DMS114 treated with DMSO at 0.1 percent for 48 hours (cell line): ENCODE data around the gene PACS1.
"Not testable (repeated sequence)": the region's sequence is repeated elsewhere in the genome, so short reads cannot be mapped to it uniquely, and the experiment has no call there.

Experiments
- DNase-seq: peaks from one replicate; lab custom pipeline; 2025; ENCODE audit not compliant: unreplicated experiment; lab: John Stamatoyannopoulos, UW

The PACS1 gene

DNA sequence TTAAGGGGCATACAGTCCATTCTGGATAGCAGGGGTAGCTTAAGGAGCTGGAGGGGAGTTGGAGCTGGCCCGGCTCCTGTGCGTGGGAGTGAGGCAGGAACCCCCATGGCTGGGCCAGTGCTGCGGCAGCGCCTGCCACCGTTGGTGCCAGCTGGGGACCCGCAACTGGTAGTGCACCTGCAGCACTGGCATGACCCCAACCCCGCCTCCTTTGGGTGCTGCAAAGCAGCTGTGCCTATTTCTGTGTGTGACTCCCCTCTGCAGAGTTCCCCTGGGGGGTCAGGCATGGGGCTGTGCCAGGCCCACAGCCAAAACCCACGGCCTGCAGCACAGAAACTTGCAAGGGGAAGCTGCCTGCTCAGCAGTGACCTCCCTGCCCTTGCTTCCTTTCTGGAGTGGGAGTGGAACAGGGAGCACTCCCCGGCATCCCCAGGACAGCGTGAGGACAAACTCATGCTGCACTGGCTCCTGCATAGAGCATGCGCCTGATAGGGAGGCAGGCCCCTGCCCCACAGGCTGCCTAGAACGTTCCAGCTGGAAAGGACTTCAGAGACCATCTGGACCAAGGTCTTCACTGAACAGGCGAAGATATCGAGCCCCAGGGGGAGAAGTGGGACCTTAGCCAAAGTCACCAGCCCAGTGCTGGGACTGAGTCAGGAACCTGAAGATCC lies 172.2 kb downstream of the PACS1 start:
- DNase-seq: no peak

DNA sequence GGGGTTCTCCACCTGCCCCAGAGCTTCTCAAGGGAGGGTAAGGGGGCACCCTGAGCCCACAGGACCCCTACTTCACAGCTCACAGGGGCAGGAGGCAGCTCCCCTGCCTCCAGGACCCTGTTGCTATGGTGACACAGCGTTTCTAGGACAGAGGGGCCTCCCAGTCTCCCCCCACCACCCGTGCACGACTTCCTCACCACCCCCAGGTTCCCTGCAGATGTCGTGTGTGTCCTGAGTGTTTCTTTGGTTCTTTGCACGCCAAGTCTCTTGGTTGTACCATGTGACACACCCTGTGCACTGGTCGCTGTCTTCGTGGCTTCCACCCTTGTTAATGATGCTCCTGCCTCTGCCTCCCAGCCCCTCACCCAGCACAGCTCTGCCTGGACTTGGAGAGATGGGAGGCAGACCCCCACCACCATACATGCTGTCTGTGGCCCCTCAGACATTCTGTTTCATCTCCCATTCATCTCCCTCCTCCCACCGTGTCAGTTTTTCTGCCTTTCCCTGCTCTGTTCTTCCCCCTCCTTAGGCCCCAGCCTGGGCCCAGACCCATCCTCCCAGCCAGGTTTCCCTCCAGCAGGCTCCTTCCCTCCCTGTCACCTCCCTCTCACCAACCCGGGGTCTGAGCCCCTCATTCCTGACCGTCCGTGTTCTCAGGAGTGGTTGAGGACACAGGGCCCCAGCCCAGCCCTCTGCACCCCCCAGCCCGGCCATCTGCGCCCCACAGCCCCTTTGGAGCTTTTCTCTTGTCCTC lies 173.9 kb downstream of the PACS1 start:
- DNase-seq: no peak

DNA sequence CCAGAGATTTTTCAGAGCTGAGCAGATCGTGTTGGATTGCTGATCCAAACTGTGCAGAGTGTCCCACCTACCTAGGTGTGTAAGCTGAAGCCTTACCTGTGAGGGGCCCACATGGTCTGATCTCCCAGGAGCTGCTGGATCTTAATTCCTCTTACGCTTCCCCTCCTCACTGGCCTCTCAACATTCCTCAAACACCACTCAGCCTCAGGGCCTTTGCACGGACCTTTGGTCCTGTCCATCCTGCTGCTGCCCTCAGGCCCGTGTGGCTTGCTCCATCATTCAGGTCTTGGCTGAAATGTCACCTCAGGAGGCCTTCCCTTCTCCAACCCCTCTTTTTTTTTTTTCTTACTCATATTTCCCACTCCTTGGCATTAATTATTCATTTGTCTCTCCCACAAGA lies 177.2 kb downstream of the PACS1 start:
- no peak for DNase-seq

DNA sequence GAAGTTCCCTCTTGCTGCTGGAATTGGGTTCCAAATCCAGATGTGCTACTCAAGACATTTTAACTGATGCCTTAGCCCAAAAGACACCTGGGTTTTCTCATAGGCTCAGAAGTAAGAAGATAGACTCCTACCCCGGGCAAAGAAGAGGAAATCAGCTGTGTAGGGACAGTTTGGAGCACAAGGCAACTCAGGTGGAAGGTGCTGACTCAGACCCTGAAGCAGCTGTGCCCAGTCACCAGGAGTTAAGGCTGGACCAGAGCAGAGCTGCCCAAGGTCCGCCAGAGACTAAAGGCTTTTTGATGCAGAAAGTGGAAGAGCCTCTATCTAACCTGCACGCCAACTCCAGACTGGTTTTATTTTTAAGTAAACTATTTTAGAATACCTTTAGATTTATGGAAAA lies 177.7 kb downstream of the PACS1 start:
- DNase-seq: no peak

DNA sequence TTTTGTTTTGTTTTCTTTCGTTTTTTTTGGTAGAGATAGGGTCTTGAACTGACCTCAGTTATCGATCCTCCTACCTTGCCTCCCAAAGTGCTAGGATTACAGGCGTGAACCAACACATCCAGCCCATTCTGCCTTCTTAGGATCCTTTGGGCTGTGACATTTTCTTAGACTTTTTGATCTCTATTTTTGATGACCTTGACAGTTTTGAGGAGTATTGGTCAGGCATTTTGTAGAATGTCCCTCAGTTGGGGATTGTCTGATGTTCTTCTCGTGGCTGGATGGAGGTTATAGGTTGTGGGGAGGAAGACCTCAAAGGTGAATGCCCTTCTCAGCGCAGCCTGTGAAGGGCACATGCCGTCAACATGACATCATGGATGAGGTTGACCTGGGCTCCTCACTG lies 178.8 kb downstream of the PACS1 start:
- DNase-seq: no peak

DNA sequence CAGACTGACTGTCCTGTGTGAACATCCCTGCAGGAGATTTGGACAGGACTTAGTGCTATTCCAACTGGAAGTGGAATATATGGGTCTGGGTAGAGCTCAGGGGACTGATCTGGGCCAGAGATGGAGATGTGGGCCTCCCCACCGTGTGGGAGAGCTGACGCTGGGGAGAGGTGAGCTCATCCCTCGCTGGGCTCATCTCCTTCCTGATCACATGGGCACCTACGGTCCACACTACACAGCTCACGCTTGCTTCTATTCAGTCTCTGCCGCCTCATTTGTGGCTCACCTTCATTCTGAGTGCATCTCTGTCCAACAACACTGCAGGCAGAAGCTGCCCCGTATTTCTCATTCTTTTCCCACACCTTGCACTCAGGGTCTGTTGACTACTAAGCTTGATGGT lies 181.7 kb downstream of the PACS1 start:
- no peak for DNase-seq

DNA sequence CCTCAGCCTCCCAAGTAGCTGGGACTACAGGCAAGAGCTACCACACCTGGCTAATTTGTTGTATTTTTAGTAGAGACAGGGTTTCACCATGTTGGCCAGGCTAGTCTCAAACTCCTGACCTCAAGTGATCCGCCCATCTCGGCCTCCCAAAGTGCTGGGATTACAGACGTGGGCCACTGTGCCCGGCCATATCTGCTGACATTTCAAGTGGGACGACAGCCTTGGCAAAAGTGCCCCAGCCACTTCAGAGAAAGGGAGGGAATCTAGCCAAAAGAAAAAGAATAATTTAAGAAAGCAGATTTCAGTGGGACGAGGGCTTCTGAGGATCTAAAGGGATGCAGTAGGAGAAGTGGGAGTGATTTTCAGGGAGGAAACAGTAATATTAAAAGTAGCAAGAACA lies 183.0 kb downstream of the PACS1 start:
- not testable (repeated sequence) for DNase-seq

DNA sequence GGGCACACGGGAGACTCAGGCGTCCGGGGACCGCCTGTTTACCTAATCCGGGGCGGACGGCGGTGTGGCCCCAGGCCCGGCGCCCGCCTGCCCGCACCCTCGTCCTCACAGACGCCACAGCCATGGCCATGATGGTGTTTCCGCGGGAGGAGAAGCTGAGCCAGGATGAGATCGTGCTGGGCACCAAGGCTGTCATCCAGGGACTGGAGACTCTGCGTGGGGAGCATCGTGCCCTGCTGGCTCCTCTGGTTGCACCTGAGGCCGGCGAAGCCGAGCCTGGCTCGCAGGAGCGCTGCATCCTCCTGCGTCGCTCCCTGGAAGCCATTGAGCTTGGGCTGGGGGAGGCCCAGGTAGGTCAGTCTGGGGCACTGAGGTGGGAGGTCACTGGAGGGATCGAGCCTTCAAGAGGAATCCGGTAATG lies 188.4 kb downstream of the PACS1 start:
- no peak for DNase-seq

DNA sequence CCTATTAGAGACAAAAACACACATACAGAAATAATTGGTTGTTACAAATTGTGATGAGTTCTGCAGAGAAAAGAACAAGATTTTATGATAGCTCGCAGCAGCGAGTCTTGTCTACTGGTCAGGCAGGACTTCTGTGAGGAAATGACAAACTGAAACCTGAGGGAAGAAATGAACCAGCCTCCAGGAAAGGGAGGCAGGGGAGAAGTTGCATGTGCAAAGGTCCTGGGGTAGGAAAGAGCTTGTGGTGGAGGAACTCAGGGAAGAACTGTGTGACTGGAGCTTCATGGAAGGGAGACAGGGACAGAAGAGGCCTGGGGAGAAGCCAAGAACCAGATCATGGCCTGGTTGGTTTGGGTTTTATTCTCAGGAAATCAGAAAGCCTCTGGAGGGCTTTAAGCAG lies 189.2 kb downstream of the PACS1 start:
- no peak for DNase-seq

DNA sequence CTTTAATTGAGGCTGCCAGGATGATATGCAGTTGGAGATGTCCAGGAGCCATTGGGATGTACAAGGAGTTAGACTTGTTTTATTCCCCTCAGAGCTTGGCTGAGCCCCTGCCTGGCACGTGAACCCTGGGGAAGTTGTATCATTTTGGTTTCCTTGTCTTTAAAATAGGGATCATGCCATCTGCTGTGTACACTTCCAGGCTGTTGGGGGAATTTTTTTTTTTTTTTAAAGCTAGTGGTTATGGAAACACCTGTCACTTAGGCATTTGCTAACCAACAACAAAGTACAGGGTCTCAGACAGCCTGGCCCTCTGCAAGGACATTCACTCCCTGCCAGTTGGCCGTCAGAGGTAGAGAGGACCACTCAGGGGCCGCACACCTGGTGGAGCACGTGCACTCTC lies 189.9 kb downstream of the PACS1 start:
- no peak for DNase-seq

DNA sequence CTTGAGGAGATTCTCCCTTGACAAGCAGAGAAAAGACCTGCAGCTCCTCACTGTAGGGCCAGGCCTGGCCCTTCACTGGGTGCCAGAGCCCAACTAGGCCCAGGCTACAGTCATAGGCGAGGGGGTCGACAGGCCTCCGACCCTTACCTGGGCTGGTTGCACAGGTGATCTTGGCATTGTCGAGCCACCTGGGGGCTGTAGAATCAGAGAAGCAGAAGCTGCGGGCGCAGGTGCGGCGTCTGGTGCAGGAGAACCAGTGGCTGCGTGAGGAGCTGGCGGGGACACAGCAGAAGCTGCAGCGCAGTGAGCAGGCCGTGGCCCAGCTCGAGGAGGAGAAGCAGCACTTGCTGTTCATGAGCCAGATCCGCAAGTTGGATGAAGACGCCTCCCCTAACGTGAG lies 191.5 kb downstream of the PACS1 start:
- no peak for DNase-seq

DNA sequence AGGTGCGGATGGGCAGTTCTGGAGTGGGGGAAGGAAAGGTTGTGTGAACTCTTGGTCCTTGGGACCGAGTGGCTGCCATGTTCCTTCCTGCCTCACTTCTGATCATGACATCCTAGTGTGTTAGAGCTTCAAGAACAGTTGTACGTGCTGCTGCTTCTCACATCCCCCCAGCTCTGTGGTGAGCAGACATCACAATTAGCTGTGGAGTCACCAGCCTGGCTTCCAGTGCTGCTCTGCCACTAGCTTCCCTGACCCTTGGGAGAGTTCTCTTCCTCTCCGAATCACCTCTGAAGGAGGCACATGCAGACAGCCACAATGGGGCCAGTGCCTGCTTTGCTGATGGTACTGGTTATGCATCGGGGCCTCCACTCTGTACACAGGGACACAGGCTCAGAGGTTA lies 192.1 kb downstream of the PACS1 start:
- no peak for DNase-seq

DNA sequence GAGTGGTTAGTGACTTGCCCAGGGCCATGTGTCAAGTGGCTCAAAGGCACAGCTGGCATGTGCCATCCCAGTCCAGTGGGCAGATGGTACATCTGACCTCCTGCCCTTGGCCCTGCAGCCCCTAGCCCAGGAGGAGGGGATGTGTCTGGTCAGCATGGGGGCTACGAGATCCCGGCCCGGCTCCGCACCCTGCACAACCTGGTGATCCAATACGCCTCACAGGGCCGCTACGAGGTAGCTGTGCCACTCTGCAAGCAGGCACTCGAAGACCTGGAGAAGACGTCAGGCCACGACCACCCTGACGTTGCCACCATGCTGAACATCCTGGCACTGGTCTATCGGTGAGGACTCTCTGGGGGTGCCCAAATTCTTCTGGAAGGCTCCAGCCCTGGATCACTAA lies 192.6 kb downstream of the PACS1 start:
- no peak for DNase-seq

DNA sequence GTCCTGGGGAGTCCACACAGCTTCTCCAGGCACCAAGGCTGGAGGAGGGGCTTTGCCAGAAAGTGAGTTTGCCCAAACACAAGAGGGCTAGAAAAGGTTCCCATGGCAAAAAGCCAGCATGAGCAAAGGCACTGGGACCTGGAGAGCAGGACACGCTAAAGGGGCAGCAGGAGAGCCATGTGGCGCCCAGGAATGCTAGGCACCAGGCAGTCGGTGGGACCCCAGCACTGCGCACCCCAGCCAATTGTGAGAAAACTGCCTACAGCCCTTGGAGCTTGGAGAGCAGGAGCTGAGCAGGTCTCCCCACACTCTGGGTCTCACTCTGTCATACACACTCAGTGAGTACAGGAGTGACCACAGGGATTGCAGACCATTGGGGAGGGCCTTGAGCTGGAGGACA lies 193.2 kb downstream of the PACS1 start:
- no peak for DNase-seq

DNA sequence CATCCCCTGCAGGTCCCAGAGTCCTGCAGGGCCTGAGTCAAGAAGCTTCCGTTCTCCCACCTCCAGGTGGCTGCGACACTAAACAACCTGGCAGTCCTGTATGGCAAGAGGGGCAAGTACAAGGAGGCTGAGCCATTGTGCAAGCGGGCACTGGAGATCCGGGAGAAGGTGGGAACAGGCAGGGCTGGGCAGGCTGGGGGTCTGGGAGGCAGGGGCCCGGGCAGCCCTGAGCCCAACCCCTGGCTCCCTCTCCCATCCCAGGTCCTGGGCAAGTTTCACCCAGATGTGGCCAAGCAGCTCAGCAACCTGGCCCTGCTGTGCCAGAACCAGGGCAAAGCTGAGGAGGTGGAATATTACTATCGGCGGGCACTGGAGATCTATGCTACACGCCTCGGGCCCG lies 193.7 kb downstream of the PACS1 start:
- DNase-seq: no peak

DNA sequence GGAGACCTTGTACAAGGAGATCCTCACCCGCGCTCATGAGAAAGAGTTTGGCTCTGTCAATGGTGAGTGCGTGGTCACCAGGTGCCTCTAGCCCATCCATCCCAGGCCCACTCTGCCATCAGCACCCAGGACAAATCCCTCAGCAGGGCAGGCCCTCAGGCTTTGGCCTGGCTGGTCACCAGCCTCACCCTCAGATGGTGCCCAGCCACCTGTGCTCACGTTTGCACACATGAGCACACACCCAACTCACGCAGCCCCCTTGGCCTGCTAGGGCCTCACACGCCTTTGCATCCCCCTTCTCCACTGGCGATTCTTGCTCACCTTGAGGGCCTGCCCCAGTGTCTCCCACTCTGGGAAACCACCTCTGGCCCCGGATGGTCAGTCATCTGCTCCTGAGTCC lies 194.3 kb downstream of the PACS1 start:
- DNase-seq: no peak

DNA sequence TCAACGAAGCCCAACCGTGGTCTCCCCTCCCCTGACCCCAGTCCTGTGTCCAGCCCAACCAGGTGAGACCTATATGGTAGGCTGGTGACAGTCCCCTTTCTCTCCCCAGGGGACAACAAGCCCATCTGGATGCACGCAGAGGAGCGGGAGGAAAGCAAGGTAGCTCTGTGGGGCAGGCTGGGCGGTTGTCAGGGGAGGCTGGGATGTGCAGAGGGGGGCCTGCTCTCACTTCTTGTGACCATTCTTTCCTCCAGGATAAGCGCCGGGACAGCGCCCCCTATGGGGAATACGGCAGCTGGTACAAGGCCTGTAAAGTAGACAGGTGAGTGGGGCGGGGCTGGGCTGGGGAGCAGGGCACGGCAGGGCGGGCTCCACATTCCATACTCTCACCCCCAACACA lies 194.8 kb downstream of the PACS1 start:
- no peak for DNase-seq

DNA sequence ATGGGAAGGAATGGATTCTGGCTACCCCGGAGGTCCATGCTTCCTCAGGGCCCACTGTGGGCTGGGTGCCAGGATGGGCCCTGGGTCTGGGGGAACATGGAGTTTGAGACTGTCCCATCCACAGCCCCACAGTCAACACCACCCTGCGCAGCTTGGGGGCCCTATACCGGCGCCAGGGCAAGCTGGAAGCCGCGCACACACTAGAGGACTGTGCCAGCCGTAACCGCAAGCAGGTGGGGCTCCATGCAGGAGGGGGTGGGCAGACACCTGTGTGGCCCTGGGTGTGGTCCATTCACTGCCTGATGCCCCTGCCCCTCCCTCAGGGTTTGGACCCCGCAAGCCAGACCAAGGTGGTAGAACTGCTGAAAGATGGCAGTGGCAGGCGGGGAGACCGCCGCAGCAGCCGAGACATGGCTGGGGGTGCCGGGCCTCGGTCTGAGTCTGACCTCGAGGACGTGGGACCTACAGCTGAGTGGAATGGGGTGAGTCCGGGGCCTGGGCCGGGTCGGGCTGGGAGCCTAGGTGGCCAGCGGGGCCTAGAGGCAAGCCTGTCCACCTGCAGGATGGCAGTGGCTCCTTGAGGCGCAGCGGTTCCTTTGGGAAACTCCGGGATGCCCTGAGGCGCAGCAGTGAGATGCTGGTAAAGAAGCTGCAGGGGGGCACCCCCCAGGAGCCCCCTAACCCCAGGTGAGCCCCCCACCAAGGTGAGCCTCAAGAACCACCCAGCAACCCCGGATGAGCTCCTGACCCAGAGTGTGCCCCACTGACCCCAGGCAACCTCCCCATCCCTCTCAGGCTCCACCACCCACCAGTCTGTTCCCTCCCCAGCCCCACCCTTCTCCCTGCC lies 195.7 kb downstream of the PACS1 start:
- DNase-seq: no peak

DNA sequence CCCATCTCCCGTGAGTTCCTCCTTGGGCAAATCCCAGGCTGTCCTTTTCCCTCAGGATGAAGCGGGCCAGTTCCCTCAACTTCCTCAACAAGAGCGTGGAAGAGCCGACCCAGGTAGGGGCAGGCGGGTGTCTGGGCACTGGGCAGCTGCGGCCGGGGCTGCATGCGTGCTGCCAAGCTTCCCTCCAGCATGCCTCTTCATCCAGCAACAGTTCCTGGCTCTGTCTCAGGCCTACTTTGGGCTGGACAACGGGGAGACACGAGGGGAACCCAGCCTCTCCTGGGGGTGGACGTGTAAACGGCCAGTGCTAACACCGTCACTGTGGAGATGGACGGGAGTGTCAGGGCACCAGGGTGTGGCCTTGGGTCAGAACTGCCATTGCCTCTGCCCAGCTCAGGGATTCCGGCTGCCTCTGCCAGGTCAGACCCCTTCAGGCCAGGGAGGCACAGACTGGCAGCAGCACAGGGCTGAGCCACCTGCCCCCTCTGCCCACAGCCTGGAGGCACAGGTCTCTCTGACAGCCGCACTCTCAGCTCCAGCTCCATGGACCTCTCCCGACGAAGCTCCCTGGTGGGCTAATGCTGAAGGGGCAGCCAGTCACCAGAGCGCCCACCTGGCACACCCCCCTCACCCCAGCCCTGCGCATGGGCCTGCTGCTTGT lies 196.4 kb downstream of the PACS1 start:
- no peak for DNase-seq

DNA sequence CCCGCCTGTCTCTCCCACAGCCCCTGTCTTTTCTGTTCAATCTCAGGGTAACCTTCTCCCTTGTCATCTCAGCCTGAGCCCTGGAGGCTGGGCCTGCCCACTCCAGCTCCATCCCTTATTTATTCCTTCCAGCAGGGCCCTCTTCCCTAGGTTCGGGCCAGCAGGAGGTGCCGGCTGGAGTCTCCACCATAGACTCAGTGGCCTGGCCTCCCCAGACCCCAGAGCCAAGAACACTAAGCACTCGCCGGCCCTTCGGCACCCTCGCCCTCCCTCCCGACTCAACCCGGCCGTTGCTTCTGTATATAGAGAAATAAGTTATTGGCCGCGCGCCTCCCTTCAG lies 196.9 kb downstream of the PACS1 start:
- DNase-seq: no peak

DNA sequence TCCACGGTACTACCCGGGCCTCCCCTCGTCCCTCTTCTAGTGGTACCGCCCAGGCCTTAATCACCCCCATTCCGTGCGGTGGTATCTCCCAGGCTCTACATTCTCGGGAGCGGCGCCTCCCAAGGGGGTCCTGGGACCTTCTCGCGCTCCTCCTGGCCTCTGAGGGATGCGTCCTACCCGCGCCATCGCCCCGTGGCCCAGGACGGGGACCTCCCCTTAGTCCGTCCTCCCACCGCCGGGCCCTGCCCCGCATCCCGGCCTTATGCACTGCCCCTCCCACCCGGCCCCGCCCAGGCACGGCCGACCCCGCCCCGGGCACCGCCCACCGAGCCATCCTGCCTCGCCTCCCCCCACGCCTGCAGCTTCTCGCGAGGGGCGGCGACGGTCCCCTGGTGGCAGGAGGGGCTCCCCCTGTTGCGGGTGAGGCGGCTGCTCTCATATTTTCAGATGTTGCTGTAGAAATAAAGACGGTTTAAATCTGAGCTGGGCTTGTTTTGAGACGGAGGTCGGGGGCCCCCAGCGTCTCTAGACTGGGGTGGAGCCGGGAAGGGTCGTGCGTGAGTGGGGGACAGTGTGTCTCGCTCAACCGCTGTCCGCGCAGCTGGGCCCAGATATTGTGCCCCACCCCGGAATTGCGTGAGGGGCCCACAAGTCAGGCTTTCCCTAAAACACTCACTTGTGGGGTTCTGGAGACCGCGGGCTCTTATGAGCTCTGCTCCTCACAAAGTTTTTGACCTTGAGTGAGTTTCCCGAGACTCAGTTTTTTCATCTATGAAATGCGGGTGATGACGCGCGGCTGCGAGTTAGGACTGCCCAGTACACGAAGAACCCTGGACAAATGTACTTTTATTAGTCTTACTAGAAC lies 197.5 kb downstream of the PACS1 start:
- DNase-seq: peak; percentile 73
